Activated T-cell treated with anti-CD3 and anti-CD28 coated beads, Interleukin-2, amount 50 U/mL, for 24 hours (primary cell): ENCODE results near the gene FBXO24.
"Not testable (repeated sequence)": the region's sequence is repeated elsewhere in the genome, so short reads cannot be mapped to it uniquely, and the experiment has no call there.

Experiments
- DNase-seq: peaks from one replicate; pipeline ENCODE4 v3.0.0-alpha.2; 2020
- H3K27ac Mint-ChIP-seq: 2 replicates; pipeline ENCODE4 v1.8.0; 2020; ENCODE audit warnings: mild to moderate bottlenecking, mixed read lengths
- H3K27me3 Mint-ChIP-seq: 2 replicates; pipeline ENCODE4 v1.8.0; 2020; ENCODE audit warnings: mixed read lengths
- H3K36me3 Mint-ChIP-seq: 2 replicates; pipeline ENCODE4 v1.8.0; 2020; ENCODE audit warnings: low read depth, mixed read lengths
- H3K4me1 Mint-ChIP-seq: 2 replicates; pipeline ENCODE4 v1.8.0; 2020; ENCODE audit warnings: low read depth, mixed read lengths
- H3K4me3 Mint-ChIP-seq: 2 replicates; pipeline ENCODE4 v1.8.0; 2020; ENCODE audit warnings: mild to moderate bottlenecking, moderate library complexity, mixed read lengths
- H3K9me3 Mint-ChIP-seq: 2 replicates; pipeline ENCODE4 v1.8.0; 2020; ENCODE audit warnings: mixed read lengths

The FBXO24 gene, protein sequence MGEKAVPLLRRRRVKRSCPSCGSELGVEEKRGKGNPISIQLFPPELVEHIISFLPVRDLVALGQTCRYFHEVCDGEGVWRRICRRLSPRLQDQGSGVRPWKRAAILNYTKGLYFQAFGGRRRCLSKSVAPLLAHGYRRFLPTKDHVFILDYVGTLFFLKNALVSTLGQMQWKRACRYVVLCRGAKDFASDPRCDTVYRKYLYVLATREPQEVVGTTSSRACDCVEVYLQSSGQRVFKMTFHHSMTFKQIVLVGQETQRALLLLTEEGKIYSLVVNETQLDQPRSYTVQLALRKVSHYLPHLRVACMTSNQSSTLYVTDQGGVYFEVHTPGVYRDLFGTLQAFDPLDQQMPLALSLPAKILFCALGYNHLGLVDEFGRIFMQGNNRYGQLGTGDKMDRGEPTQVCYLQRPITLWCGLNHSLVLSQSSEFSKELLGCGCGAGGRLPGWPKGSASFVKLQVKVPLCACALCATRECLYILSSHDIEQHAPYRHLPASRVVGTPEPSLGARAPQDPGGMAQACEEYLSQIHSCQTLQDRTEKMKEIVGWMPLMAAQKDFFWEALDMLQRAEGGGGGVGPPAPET

GRCh38 chr7:100586266-100587025 is at the start of gene FBXO24:
TSS of gene FBXO24 (plus strand) at chr7:100586328. CDS start at chr7:100586626, 298 bp downstream.
- no peaks in the 10 kb centered on the region for H3K9me3 Mint-ChIP-seq
- peak; percentile 99 for DNase-seq
- H3K27me3 Mint-ChIP-seq, result no peaks in the 10 kb centered on the region
- peaks cover 11% of the 10 kb centered on the region for H3K36me3 Mint-ChIP-seq
- H3K27ac Mint-ChIP-seq, result peak within 1 kb of the TSS; percentile 97
- H3K4me1 Mint-ChIP-seq, result peaks cover 41% of the 10 kb centered on the region
- peak within 1 kb of the TSS; percentile 91 for H3K4me3 Mint-ChIP-seq

- H3K27me3 Mint-ChIP-seq, DNase-seq, H3K4me3 Mint-ChIP-seq, H3K9me3 Mint-ChIP-seq: not testable (repeated sequence)
- peaks cover 22% of the 10 kb centered on the region for H3K36me3 Mint-ChIP-seq
- peaks cover 25% of the 10 kb centered on the region for H3K4me1 Mint-ChIP-seq
- peak overlapping the region; percentile 37 for H3K27ac Mint-ChIP-seq
Measured at GRCh38 chr7:100536695-100537094, 49.4 kb upstream of the FBXO24 start.

GRCh38 chr7:100538348-100538653 is 47.8 kb upstream of the FBXO24 start:
- Mint-ChIP-seq H3K9me3 (no peaks in the 10 kb centered on the region), H3K4me3 (peak overlapping the region; percentile 95), H3K36me3 (peaks cover 33% of the 10 kb centered on the region), H3K27me3 (no peaks in the 10 kb centered on the region), H3K27ac (peak overlapping the region; percentile 97), H3K4me1 (peaks cover 41% of the 10 kb centered on the region)
- DNase-seq, result no peak

GRCh38 chr7:100538654-100539435 is 47.3 kb upstream of the FBXO24 start, which contains the start of gene AGFG2:
TSS of gene AGFG2 (plus strand) at chr7:100539203. CDS start at chr7:100539347, 144 bp downstream.
- Mint-ChIP-seq H3K4me1 (peaks cover 47% of the 10 kb centered on the region), H3K27me3 (no peaks in the 10 kb centered on the region), H3K4me3 (peak within 1 kb of the TSS; percentile 95), H3K27ac (peak within 1 kb of the TSS; percentile 100), H3K36me3 (peaks cover 38% of the 10 kb centered on the region), H3K9me3 (no peaks in the 10 kb centered on the region)
- DNase-seq, result peak; percentile 100

DNA sequence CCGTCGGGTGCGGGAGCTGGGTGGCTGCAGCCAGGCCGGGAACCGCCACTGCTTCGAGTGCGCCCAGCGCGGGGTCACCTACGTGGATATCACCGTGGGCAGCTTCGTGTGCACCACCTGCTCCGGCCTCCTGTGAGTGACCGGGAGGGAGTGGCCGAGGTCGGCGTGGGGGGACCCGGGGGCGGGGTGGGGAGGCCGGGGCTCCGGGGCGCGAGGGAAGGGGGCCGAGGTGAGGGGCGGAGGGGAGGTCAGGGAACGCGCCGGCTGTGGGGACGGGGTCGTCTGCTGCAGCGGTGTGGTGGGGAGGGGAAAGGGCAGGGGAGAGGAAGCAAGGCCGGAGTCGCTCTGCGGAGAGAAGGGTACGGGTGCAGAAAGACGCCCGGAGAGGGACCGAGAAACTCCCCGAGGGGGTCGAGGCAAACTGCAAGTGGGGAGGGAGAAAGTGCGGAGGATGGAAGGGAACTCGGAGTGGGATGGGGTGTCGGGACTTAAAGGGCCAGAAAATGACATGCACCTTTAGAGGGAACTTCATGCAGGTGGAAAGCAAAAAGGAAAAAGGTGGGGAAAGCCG is 46.6 kb upstream of the FBXO24 start:
- peaks cover 53% of the 10 kb centered on the region for H3K4me1 Mint-ChIP-seq
- H3K4me3 Mint-ChIP-seq, result peak overlapping the region; percentile 95
- H3K27ac Mint-ChIP-seq, result peak overlapping the region; percentile 100
- DNase-seq, result peak; percentile 46
- no peaks in the 10 kb centered on the region for H3K27me3 Mint-ChIP-seq
- peaks cover 44% of the 10 kb centered on the region for H3K36me3 Mint-ChIP-seq
- H3K9me3 Mint-ChIP-seq, result no peaks in the 10 kb centered on the region

GRCh38 chr7:100540073-100540723 is 45.9 kb upstream of the FBXO24 start:
- Mint-ChIP-seq H3K4me1 (peaks cover 60% of the 10 kb centered on the region), H3K9me3 (no peaks in the 10 kb centered on the region), H3K4me3 (peak overlapping the region; percentile 95), H3K36me3 (peaks cover 45% of the 10 kb centered on the region), H3K27me3 (no peaks in the 10 kb centered on the region), H3K27ac (peak overlapping the region; percentile 100)
- no peak for DNase-seq

- Mint-ChIP-seq H3K4me3 (peak overlapping the region; percentile 95), H3K36me3 (peaks cover 47% of the 10 kb centered on the region), H3K27ac (peak overlapping the region; percentile 100), H3K4me1 (peaks cover 70% of the 10 kb centered on the region)
- not testable (repeated sequence) for H3K27me3 Mint-ChIP-seq, DNase-seq, H3K9me3 Mint-ChIP-seq
Measured at GRCh38 chr7:100541309-100541708, 44.8 kb upstream of the FBXO24 start.

DNA sequence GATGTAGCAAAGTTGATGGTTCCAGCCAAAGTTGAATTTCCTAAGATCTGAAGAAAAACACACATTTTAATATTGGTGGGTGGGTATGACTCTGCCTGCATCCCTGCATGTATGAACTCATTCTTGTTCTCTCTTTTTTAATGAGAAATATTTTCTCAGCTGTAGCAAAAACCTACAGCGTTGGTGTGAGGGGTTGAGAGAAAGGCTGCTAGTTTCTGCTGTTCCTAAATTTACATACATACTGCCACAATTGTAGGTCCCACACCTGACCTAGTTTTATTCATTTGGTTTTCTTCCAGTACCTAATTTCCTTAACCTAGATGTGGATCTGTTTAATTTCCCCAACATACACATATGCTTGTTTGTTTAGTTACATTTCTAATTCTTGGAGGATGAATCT is 42.5 kb upstream of the FBXO24 start:
- peak overlapping the region; percentile 100 for H3K27ac Mint-ChIP-seq

DNA sequence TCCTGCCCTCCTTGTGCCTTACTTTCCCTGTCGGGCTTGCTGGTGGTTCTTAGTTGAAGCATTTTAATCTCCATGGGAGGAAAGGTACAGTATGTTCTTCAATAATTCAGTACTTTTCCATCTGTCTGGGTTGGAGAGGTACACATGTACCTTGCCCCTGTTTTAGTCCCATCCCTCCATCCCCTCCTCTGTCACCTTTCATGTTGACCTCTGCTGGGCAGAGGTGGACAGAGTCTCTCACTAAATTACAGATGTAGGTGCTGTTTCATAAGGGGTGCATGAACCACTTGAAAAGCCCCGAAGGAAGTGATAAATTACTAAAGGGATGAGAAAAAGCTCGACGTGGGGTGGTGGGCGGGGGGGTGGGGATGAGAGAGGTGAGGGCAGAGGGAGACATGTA is 41.7 kb upstream of the FBXO24 start:
- Mint-ChIP-seq H3K36me3 (peaks cover 73% of the 10 kb centered on the region), H3K4me1 (peaks cover 95% of the 10 kb centered on the region), H3K27ac (peak overlapping the region; percentile 100), H3K9me3 (no peaks in the 10 kb centered on the region), H3K27me3 (no peaks in the 10 kb centered on the region), H3K4me3 (peak overlapping the region; percentile 95)
- DNase-seq, result no peak

More for the DNA sequence above, 42.5 kb upstream of the FBXO24 start:
- H3K36me3 Mint-ChIP-seq, result peaks cover 67% of the 10 kb centered on the region
- H3K27me3 Mint-ChIP-seq, result no peaks in the 10 kb centered on the region
- DNase-seq, result no peak
- peak overlapping the region; percentile 95 for H3K4me3 Mint-ChIP-seq
- no peaks in the 10 kb centered on the region for H3K9me3 Mint-ChIP-seq
- H3K4me1 Mint-ChIP-seq, result peaks cover 88% of the 10 kb centered on the region

DNA sequence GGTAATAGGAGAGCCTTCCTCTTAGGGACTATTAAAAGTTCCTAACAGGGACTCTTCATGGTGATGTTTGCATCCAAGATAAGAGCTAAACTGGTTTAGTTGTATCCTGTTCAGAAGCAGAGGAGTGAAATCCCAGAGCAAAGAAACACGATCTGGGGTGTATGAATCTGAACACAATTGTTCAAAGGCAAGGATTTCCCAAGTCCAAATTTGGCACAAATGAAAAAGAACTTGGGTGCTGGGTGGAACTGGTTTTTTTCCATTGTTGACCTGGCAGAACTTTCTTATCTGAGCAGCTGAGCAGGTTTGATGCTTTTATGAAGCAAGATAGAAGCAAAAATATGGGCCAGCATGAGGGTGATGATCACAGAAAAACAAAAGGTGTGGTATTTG is 41.2 kb upstream of the FBXO24 start:
- Mint-ChIP-seq H3K27ac (peak overlapping the region; percentile 100), H3K27me3 (no peaks in the 10 kb centered on the region)

GRCh38 chr7:100545360-100546128 is 40.6 kb upstream of the FBXO24 start:
- peak overlapping the region; percentile 95 for H3K4me3 Mint-ChIP-seq
- peak overlapping the region; percentile 100 for H3K27ac Mint-ChIP-seq
- peaks cover 73% of the 10 kb centered on the region for H3K36me3 Mint-ChIP-seq
- DNase-seq, result peak; percentile 82
- no peaks in the 10 kb centered on the region for H3K9me3 Mint-ChIP-seq
- peaks cover 96% of the 10 kb centered on the region for H3K4me1 Mint-ChIP-seq
- H3K27me3 Mint-ChIP-seq, result no peaks in the 10 kb centered on the region

More for the DNA sequence above, 41.2 kb upstream of the FBXO24 start:
- peaks cover 73% of the 10 kb centered on the region for H3K36me3 Mint-ChIP-seq
- no peak for DNase-seq
- peak overlapping the region; percentile 95 for H3K4me3 Mint-ChIP-seq
- H3K4me1 Mint-ChIP-seq, result peaks cover 96% of the 10 kb centered on the region
- H3K9me3 Mint-ChIP-seq, result no peaks in the 10 kb centered on the region

GRCh38 chr7:100546129-100546925 is 39.8 kb upstream of the FBXO24 start:
- Mint-ChIP-seq H3K27me3 (no peaks in the 10 kb centered on the region), H3K36me3 (peaks cover 73% of the 10 kb centered on the region), H3K4me1 (peaks cover 91% of the 10 kb centered on the region), H3K27ac (peak overlapping the region; percentile 100), H3K4me3 (peak overlapping the region; percentile 95), H3K9me3 (no peaks in the 10 kb centered on the region)
- no peak for DNase-seq
